Effector CD8-positive, alpha-beta T cell (primary cell): ENCODE data around the gene ARVCF.
"Not testable (repeated sequence)": the region's sequence is repeated elsewhere in the genome, so short reads cannot be mapped to it uniquely, and the experiment has no call there.

Experiments
- DNase-seq: peaks from one replicate; lab custom pipeline; 2025; lab: John Stamatoyannopoulos, UW

ARVCF gene

GRCh38 chr22:19936513-19936912 lies 80.1 kb downstream of the ARVCF start:
- DNase-seq: no peak

GRCh38 chr22:19935123-19935718 lies 81.4 kb downstream of the ARVCF start:
- DNase-seq: not testable (repeated sequence)

- no peak for DNase-seq
Observed at GRCh38 chr22:19933341-19934241, 83.0 kb downstream of the ARVCF start.

- no peak for DNase-seq
Observed at GRCh38 chr22:19932367-19933206, 84.0 kb downstream of the ARVCF start.

GRCh38 chr22:19931514-19931913 lies 85.1 kb downstream of the ARVCF start:
- no peak for DNase-seq

GRCh38 chr22:19930551-19931486 lies 85.8 kb downstream of the ARVCF start:
- no peak for DNase-seq

GRCh38 chr22:19929586-19930550 lies 86.8 kb downstream of the ARVCF start:
- no peak for DNase-seq

- DNase-seq: no peak
Observed at GRCh38 chr22:19928207-19928606, 88.4 kb downstream of the ARVCF start.

GRCh38 chr22:19927696-19928095 lies 88.9 kb downstream of the ARVCF start:
- no peak for DNase-seq

GRCh38 chr22:19926028-19926427 lies 90.6 kb downstream of the ARVCF start:
- not testable (repeated sequence) for DNase-seq

- DNase-seq: no peak
Observed at GRCh38 chr22:19923914-19924513, 92.6 kb downstream of the ARVCF start.

GRCh38 chr22:19921544-19922081 lies 95.0 kb downstream of the ARVCF start:
- no peak for DNase-seq
